Astrocyte of the cerebellum (primary cell): ENCODE results near the gene YTHDF2.

Experiments used
- DNase-seq: peaks from one replicate; pipeline ENCODE4 v3.0.0-alpha.2; 2011; ENCODE audit warnings: low read depth
- H3K4me3 ChIP-seq: 2 replicates; pipeline ENCODE4 v1.5.1; 2011; ENCODE audit warnings: mild to moderate bottlenecking, low read depth, low read length, moderate library complexity
- CTCF ChIP-seq: IDR thresholded peaks from 2 replicates; pipeline ENCODE4 v1.5.1; 2012; ENCODE audit warnings: low read length, low read depth, moderate library complexity, mild to moderate bottlenecking; ENCODE audit errors: missing control alignments
- in situ Hi-C: cut with HindIII; loops from 2 replicates; pipeline ENCODE4 v1.10.0; 2017; ENCODE audit warnings: low sequenced_read_pairs

YTHDF2 gene

GRCh38 chr1:28811766-28812668 is 75.3 kb downstream of the YTHDF2 start, which contains the start of gene OPRD1:
Gene OPRD1, plus strand, starts transcription at chr1:28812170. Its CDS starts 214 bp downstream, at chr1:28812384.
- TF ChIP-seq CTCF, result no peak
- no peak for DNase-seq
- in situ Hi-C loops, result no loop called here
- no peak within 1 kb of the TSS for H3K4me3 ChIP-seq

- no peak for TF ChIP-seq CTCF
- no peak overlapping the region for H3K4me3 ChIP-seq
- DNase-seq, result no peak
- in situ Hi-C loops, result no loop called here
These were observed 76.1 kb downstream of the YTHDF2 start for GRCh38 chr1:28812669-28813468.

- no peak overlapping the region for H3K4me3 ChIP-seq
- DNase-seq, result no peak
- TF ChIP-seq CTCF, result no peak
- in situ Hi-C loops, result no loop called here
These were observed 77.3 kb downstream of the YTHDF2 start for GRCh38 chr1:28813931-28814465.

- no peak for TF ChIP-seq CTCF
- in situ Hi-C loops, result no loop called here
- DNase-seq, result no peak
- no peak overlapping the region for H3K4me3 ChIP-seq
These were observed 78.9 kb downstream of the YTHDF2 start for GRCh38 chr1:28815533-28816185.

- H3K4me3 ChIP-seq, result no peak overlapping the region
- DNase-seq, result no peak
- in situ Hi-C loops, result no loop called here
- no peak for TF ChIP-seq CTCF
These were observed 80.4 kb downstream of the YTHDF2 start for GRCh38 chr1:28817133-28817532.

- no peak overlapping the region for H3K4me3 ChIP-seq
- no peak for TF ChIP-seq CTCF
- no peak for DNase-seq
- in situ Hi-C loops, result no loop called here
These were observed 82.3 kb downstream of the YTHDF2 start for GRCh38 chr1:28819020-28819419.
